NCI-H1436 (cell line): Measurements from ENCODE around the gene TCF21.
"Not testable (repeated sequence)": the region's sequence is repeated elsewhere in the genome, so short reads cannot be mapped to it uniquely, and the experiment has no call there.

Experiments
- DNase-seq: peaks from one replicate; lab custom pipeline; 2025; lab: John Stamatoyannopoulos, UW

The TCF21 gene

DNA sequence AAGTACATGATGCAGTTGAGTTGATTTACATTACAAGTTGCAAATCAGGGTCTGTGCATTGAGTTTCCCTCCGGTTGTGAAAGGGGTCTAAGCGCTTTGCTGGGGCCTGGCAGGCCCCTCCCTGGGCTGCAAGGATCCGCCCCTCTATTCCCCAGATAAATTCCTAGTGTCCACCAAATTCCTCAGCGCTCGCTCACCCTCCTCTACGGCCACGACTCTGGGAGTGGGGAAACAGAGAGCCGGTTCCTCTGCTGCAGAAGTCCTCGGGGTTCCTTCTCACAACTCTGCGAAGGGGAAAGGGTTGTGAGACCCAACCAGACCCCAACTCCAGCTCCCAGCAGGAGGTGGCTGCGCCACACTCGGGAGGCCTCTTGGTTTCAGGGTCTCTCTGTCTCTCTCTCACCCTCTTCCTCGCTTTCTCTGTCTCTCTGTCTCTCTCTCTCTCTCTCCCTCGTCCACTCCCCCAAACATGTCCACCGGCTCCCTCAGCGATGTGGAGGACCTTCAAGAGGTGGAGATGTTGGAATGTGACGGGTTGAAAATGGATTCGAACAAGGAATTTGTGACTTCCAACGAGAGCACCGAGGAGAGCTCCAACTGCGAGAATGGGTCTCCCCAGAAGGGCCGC is at the start of gene TCF21:
Gene TCF21, plus strand, starts transcription at position 185 of the 628 bp plus-strand sequence. Its CDS starts 285 bp downstream, at position 470.
- no peak for DNase-seq

DNA sequence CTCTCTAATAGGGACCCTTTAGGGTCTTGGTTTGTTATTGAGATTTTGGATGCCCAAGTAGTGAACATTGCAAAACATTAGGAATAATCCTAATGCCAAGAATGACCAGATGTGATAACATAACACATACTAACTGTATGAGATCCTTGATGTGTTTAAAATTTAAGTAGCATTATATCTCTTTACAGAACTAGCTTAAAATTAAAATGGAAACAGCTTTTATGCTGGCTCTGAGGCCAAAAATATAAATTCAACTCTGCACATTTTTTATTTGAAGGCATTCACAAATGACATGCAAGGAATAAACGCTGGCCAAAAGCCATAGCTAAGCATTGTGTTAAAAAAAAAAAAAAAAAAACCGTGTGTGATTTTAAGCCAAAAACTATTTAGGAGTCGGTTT is 47.7 kb upstream of the TCF21 start:
- DNase-seq: no peak

DNA sequence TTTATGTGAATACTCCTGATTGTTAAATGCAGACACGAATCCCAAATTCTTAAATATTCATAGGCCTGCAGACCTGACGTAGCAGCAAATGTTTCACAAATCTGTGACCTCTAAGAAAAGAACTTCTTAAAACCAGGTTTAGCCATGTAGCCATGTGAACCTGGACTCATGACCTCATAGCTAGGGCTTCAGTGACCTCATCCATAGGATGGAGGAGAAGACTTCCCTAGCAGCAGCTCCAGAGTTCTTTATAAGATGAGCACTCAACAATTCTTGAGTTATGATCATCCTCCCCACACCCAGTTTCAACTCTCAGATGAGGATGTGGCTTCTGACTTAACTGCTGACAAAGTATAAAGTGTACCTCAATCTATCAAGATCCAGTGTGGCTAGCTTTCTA is 45.8 kb upstream of the TCF21 start:
- DNase-seq: no peak

DNA sequence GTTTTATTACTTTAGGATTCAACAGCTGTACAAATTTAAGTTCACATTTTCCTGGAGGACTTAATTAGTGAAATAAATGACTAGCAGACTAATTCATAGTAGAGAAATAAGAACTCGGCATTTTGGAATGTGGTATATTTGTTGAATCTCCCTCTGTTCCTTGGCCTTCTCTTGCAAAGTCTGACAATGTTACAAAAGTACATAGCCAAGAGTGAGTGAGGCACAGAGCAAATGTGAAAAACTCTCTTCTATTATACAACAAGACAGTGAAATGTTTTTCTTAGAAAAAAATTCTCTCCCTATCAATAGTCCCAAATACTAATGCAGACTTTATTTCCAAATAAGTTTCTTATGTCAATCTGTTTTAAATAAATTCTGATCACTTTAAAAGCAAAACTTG is 44.2 kb upstream of the TCF21 start:
- DNase-seq: no peak

DNA sequence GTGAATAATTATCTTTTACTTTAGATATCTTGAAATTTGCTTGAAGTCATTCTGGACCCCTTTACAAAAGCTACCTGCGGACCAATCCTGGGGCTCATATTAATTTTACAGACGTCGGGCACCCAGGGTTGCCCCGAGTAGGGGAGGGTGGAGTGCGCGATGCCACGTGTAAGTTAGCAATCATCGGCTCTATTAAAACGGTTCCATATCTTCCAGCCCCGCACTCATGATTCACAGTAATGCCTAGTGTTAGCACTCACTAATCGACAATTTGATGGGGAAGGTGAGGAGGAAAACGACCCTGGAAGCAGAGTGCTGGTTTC is 34.9 kb upstream of the TCF21 start:
- DNase-seq: no peak

DNA sequence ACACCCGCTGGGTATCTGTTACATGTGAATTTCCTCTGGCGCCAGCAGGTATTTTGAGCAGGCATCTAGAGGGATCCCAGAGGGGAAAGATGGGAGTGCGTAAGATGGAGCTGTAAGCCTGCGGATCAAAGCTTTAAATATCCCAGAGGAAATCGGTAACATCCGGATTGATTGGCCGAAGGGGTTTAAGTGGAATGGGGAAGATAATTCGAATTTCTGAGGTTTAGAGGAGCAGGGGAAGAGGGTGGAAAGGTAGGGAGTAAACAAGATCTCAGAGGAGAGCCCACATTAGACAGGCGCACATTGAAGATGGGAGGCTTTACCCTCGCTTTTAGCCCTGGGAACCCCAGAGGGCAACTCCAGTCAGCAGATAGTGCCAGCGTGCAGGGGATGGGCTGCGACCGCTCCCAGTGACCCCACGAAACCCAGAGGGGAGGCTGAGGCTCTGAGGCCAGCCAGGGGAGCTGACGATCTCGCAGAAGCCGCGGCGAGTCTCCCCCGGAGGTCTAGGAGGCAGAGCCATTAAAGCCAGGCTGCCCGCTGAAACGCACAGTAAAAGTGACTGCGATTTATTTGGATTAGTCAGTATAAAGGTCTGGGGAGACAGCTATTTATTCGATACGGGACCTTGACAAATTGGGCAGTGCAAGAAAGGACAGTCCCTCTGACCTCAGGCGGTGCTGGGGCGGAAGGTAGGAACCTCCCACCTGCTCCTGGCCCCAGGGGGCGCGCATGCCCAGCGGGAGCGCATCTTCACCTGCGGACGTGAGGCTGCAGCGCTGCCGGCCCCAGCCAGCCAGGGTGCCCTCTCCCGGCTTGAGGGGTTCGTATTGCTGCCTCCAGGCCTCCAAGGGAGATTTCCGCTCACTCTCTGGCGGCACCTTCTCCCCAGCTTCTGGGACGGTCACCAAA is 34.3 kb upstream of the TCF21 start:
- DNase-seq: no peak

DNA sequence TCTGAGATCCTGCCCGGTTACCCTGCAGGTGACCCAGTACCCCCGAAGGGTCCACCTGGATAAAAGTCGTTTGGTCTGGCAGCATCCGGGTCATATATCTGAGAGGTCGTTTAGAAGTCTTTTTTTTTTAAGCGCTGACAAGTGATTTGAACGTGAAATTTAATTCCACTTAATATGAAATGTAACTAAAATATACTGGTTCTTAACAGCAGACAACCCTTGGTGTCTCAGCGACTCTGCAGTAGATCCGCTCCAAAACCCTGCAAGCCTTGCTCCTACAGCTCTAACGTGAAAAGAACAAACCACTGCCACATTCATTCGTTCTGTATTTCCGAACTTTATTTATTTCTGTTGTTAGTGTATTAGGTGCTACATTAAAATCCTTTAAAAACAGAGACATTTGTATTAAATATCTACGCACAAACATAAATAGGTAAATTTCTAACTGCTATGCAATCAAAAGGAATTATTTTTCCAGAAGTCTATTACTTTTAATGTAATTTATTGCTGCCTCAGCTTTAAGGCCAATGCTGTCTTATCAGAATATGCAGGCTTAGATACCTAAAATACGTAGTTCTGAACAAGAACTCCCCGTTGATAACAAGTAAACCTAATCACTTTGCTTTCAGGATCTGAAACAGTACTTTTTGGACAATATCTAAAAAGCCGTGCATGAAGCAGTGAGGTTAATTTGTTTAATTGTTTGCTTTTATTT is 33.5 kb upstream of the TCF21 start:
- no peak for DNase-seq

DNA sequence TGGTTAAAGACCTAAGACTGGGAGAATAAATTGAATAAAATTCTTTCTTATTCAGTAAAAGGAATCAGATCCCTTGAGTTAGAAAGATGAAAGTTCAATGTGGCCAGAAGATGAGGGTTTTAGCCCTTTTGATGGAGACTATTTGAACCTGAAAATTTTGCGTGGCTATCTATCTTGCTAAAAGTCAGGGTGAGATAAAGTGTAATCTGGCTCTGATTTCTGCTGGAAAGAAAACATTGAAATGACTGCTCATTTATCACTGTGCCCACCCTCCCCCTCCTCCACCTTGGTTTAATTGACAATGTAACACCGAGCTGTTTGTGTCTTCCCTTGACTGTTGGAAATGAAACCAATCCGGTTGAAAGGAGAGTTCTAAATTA is 32.9 kb upstream of the TCF21 start:
- no peak for DNase-seq

DNA sequence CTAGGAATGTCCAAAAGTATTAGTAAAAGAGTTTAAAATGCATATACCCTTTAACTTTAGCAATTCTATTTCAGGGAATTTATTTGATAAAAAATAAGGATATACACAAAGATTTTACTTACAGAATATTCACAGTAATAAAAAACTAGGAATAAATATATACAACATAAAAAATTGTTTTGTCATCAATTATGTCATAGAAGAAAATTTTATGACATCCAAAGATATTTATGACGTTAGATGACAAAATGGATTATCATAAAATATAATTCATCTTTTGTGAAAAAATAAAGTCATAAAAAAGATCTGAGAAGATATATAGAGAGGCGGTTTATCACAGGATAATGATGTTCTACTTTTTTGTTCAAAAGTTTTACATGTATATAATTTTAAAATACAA is 32.0 kb upstream of the TCF21 start:
- DNase-seq: no peak

DNA sequence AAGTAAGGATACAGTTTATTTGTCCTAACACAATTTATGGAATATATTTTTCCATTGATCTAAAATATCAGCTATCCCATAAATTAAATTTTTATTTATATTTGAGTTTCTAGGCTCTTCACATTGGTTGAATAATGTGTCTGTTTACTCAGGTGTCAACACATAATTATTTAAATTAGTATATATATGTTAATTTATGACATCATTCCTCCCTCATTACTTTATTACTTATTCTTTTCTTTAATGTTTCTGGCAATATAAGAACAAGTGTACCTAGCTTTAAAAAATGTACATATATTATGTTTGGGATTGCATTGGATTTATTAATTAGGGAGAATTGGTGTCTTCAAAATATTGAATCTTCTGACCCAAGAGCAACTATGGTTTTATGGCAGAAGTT is 31.2 kb upstream of the TCF21 start:
- no peak for DNase-seq

DNA sequence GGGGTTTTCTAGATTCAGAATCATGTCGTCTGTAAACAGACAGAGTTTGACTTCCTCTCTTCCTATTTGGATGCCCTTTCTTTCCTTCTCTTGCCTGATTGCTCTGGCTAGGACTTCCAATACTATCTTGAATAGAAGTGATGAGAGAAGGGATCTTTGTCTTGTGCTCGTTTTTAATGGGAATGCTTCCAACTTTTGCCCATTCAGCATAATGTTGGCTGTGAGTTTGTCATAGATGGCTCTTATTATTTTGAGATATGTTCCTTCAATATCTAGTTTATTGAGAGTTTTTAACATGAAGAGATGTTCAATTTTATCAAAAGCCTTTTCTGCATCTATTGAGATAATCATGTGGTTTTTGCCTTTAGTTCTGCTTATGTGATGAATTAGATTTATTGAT is 27.6 kb upstream of the TCF21 start:
- not testable (repeated sequence) for DNase-seq

DNA sequence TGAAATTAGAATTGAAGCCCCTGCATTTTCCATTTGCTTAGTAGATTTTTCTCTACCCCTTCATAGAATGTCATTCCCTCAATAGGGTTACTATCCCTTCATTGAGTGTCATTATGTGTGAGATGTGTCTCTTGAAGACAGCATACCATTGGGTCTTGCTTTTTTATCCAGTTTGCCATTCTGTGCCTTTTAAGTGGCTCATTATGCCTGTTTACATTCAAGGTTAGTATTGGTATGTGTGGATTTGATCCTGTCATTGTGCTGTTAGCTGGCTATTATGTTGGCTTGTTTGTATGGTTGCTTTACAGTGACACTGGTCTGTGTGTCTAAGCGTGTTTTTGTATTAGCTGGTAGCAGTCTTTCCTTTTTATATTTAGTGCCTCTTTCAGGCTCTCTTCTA is 25.7 kb upstream of the TCF21 start:
- DNase-seq: no peak

DNA sequence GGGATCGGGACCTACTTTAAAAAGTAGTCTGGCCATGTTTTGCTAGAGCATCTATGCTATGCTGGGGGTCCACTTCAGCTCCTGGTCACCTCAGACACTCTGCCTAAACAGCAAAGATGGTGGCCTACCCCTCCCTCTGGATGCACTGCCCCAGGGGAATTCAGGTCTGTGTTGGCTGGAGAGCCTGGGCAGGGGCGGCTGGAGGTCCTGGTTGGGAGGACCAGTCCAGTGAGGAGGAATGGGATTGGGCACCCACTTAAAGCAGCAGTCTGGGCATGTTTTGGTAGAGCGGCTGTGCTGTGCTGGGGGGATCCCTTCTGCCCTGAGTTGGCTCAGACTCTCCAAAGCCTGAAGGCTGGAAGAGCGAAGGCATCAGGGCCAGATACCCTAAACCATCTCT is 23.2 kb upstream of the TCF21 start:
- no peak for DNase-seq

DNA sequence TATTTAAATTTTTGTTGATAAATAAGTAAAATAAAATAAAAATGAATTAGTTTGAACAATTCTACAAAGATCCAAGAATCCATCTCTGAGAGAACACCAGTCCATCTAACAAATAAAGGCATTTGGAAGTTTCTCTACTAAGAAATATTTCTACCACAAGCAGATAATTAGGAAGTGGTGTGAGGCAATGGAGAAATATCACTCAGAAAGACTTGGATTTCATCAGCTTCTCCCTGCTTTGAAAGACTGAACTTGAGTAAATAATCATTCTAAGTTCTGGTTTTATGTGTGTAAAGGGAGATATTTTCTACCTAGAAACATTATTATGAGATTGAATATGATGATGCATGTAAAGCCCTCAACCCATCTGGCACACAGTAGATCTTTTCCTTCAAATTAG is 17.8 kb upstream of the TCF21 start:
- no peak for DNase-seq

DNA sequence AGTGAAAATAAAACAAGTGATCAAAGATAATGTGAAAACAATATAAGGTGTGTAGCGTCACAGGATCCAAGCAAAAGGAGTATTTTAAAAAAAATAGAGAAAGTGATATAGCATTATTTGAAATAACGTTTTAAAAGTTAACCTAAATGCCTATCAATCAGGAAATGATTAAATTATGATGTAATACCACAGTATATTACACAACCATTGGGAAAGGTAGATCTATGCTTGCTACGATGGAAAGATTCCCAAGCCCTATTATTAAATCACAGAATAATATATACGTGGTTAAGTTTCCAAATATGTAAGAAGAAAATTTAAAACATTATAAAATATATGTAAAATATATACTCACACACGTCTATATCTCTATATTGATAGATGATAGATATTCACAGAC is 15.4 kb upstream of the TCF21 start:
- DNase-seq: no peak

DNA sequence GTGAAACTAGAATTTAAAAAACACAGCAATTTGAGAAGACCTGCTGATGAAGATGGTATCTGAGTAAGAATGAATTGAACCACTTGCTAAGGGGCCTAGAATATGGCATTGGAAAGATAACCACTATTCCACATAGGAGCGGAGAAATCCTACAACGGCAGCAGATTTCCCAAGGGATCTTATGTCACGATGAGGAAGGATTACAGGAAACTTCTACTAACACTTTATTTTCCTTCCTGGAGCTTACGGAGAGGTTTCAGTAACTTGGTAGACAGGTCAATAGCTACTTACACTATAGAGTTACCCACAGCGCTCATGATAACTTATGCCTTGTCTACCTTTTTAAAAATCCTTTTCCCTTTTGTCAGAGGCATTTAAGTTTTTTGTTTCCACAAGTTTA is 11.8 kb upstream of the TCF21 start:
- DNase-seq: no peak

DNA sequence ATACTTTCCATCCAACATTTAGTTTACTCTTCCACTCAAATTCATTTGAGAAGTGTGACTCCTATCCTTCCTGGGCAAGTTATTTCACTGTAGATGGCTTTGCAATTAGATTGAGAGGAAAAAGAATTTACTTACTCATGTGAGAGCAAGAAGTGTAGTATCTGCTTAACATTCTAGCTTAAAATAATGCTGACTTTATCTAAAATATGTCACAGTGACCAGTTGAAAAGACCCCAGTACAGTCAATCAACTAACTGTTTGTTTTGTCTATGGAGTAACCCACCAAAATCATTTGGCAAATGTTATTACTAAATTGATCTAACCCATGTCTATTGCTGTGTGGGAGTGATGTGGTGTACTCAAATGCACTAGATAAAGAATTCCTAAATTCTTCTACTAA is 8.9 kb upstream of the TCF21 start:
- no peak for DNase-seq

DNA sequence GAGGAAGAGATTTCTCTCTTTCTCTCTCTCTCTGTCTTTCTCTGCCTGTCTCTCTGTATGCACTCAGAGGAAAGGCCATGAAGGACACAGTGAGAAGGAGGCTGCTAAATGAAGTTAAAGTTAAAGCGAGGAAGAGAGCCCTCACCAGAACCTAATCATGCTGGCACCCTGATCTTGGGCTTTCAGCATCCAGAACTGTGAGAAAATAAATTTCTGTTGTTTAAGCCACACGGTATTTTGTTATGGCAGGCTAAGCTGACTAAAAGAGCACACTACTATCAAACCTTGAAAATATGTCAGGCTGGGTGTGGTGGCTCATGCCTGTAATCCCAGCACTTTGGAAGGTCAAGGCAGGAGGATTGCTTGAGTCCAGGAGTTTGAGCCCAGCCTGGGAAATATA is 8.0 kb upstream of the TCF21 start:
- DNase-seq: no peak

DNA sequence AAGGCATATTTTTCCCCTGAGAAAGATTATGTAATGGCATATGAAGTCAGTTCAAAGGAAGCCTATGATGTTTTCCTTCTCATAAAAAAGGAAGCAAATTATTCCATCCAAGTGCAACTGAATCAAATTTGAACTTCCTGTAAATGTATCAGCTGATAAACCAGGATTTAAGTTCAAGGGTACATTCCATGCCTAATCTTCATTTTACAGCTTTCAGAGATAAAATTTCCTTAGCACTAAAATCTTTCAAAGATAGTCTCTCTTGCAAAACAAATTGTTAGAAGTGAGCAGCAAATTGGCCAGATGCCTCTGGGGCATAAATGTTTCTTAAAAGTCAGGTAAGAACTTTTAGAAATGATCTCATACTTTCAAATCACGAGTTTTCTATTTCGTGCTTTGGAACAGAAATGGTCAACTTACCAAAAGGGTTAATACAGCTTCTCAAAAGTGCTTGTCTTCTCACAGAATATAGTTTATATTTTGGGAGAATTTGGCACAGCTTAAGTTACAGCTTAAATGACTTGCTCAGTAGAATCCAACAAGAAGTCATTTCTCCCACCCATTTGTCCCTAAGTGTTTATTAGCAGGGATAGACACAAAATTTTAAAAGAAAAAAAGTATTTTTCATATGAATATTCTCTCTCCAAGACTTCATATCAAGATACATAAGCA is 2.7 kb upstream of the TCF21 start:
- no peak for DNase-seq

DNA sequence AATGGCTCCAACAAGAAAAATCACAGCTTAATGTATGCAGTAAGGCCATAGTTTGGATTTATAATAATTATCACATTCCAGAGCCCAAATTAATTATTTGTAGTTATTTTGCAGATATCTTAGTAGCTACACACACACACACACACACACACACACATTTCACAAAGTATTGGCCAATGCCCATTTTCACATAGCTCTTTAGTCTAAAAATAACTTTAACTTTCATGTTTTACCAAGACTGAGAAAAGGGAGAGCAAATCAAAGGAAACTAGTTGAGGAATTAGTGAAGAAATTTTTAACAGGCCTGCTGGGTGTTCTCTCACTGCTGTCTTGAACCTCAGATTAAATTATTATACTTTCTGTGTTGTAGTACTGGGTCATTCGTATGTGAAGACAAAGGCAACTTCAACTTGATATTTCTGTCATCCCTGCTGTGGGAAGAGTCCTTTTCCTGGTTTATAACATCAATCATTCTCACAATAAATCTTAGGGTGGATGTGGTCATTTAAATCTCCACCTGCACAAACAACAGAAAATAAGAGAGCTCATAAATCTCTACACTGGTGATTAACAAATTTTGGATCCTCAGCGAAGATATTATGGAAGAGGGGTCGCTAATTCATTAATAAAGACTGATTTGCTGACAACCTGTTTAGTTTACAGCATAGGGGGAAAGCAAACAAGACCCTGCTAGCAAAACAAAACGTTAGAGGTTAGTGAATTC is 1.6 kb upstream of the TCF21 start:
- no peak for DNase-seq

DNA sequence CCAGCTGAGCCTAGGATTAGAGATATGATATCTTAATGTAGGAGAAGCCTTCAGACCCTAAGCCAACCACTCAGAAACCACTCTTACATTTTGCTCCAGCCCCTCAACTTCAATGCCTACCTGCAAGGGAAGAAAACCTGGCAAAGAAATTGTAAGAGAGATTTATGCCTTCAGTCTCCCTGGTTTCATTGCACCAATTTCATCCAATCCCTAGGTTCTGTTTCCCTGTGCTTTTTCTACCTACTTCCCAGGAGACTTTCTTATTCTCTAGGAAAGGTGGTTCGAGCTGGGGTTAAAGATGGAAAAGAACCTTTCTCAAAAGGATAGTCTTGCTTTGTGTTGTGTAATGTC is 1.1 kb upstream of the TCF21 start:
- no peak for DNase-seq
